HepG2 (cell line): ENCODE results near the gene TSGA10IP. TPM values are rescaled to one million over a fixed set of nuclear protein-coding genes. Genes with fewer than 3 reads are reported as not detected.

Experiments
- FOXK2 ChIP-seq: fragments of 450-650 bp; IDR thresholded peaks from 2 replicates; pipeline ENCODE4 v1.6.1; 2016
- HNRNPLL ChIP-seq: fragments of 200-400 bp; formaldehyde crosslinking; IDR thresholded peaks from 2 replicates; pipeline ENCODE4 v1.6.1; 2017; ENCODE audit warnings: mild to moderate bottlenecking, low read depth, low read length; ENCODE audit not compliant: poor library complexity, severe bottlenecking
- RAD21 ChIP-seq: fragments of 450-650 bp; formaldehyde crosslinking; IDR thresholded peaks from 2 replicates; pipeline ENCODE4 v1.5.0; 2020; ENCODE audit warnings: mild to moderate bottlenecking
- RCOR2 ChIP-seq: IDR thresholded peaks from 2 replicates; pipeline ENCODE4 v1.6.1; 2016; ENCODE audit warnings: missing biosample characterization, missing genetic modification reagents
- SCMH1 ChIP-seq: sonication (generic); formaldehyde crosslinking; IDR thresholded peaks from 2 replicates; pipeline ENCODE4 v1.9.0; 2021; ENCODE audit warnings: missing genetic modification reagents, mild to moderate bottlenecking, borderline replicate concordance
- ZFX ChIP-seq: sonication (generic); formaldehyde crosslinking; IDR thresholded peaks from 2 replicates; pipeline ENCODE4 v1.4.0; 2020; ENCODE audit warnings: mild to moderate bottlenecking, low read depth, missing genetic modification reagents, moderate library complexity
- ZFY ChIP-seq: sonication (generic); formaldehyde crosslinking; IDR thresholded peaks from 2 replicates; pipeline ENCODE4 v1.4.0; 2020; ENCODE audit warnings: missing genetic modification reagents
- ZNF543 ChIP-seq: sonication (generic); formaldehyde crosslinking; IDR thresholded peaks from 2 replicates; pipeline ENCODE4 v1.4.0; 2020; ENCODE audit warnings: mild to moderate bottlenecking, missing genetic modification reagents
- ZNF572 ChIP-seq: sonication (generic); formaldehyde crosslinking; IDR thresholded peaks from 2 replicates; pipeline ENCODE4 v1.5.1; 2020; ENCODE audit warnings: mild to moderate bottlenecking, missing genetic modification reagents
- ZNF607 ChIP-seq: sonication (generic); formaldehyde crosslinking; IDR thresholded peaks from 2 replicates; pipeline ENCODE4 v1.5.1; 2020; ENCODE audit warnings: missing genetic modification reagents, mild to moderate bottlenecking, borderline replicate concordance
- polyA plus RNA-seq, 8 experiments: library from polyadenylated mRNA; depleted of rRNA in 3 of 8; stranded (reverse) in 7 of 8; unstranded in 1 of 8; fragments of >200 nt; fragmentation: Illumina TruSeq in 4 of 8; extraction: Trizol in 4 of 8; gene quantifications; 2 replicates each; pipeline versions ENCODE4 v1.2.1 to v1.2.3, GENCODE V29; 2011 to 2016; ENCODE audit warnings: low read depth in 4 of 8, missing spikeins in 1 of 8, mixed read lengths in 1 of 8; ENCODE audit not compliant: insufficient read depth in 1 of 8
- total RNA-seq, 5 experiments: library from RNA; depleted of rRNA; stranded (reverse); fragments of >200 nt; fragmentation: Illumina TruSeq; extraction: Trizol; gene quantifications; 2 replicates each; pipeline ENCODE4 v1.2.3, GENCODE V29; 2016; ENCODE audit warnings: low read depth in 1 of 5
- TF ChIP-seq, protein P1 (sequence below): sonication (generic); formaldehyde crosslinking; IDR thresholded peaks from 2 replicates; pipeline ENCODE4 v1.5.1; 2020; ENCODE audit warnings: mild to moderate bottlenecking, missing genetic modification reagents
- TF ChIP-seq, protein P2 (sequence below): sonication (generic); formaldehyde crosslinking; IDR thresholded peaks from 2 replicates; pipeline ENCODE4 v1.8.1; 2023; ENCODE audit warnings: mild to moderate bottlenecking, moderate library complexity, missing genetic modification reagents
- TF ChIP-seq, protein P3 (sequence below): sonication (generic); formaldehyde crosslinking; IDR thresholded peaks from 2 replicates; pipeline ENCODE4 v1.4.0; 2020; ENCODE audit warnings: mild to moderate bottlenecking, missing genetic modification reagents, borderline replicate concordance
- TF ChIP-seq, protein P4 (sequence below): sonication (generic); formaldehyde crosslinking; IDR thresholded peaks from 2 replicates; pipeline ENCODE4 v1.4.0; 2020; ENCODE audit warnings: low read depth, missing genetic modification reagents

The TSGA10IP gene
- total and polyA plus RNA-seq, 2 of the 13 experiments (the other 11 are each of a cell fraction or from before 2014, with no cell fraction given) = not detected

DNA sequence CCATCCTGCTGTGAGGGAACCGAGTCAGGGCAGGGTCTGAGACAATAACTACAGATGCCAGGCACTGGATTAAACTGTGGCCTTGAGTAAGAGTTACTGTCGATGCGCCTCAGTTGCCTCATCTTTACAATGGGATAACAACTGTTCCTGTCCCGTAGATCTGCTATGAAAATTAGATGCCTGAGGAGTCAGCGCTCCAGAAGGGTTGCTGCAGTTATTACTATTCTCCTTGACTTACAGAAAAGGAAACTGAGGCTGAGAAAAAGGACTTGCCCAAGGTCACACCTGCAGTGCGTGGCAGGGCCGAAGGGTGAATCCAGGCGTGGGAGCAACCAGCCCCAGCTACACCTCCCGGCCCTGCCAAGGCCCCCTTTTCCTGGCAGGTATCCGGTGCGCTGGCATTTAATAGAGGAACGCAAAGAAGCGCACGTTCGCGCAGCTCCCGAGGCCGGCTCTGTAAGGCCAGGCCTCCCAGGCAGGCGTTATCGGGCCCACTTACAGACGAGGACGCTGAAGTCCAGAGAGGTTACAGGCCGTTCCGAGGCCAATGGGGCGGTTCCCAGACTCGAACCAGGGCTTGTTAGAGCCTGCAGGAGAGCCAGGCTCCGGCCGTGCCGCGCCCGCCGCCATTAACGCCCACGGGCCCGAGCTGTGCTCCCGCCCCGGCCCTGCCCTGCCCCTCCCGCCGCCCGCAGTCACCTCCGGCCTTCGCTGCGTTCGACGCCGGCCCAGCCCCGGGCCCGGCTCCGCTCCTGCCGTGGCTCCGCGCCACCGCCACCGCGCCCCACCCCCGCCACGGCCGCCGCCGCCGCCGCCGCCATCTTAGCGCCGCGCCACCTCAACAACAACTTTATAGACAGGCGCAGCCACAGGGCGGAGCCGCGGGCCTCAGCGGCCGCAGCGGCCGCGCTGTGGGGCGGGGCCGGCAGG lies 26.8 kb upstream of the TSGA10IP start, which contains the start of gene C11orf68 (continued):
- TF ChIP-seq, protein P1, sequence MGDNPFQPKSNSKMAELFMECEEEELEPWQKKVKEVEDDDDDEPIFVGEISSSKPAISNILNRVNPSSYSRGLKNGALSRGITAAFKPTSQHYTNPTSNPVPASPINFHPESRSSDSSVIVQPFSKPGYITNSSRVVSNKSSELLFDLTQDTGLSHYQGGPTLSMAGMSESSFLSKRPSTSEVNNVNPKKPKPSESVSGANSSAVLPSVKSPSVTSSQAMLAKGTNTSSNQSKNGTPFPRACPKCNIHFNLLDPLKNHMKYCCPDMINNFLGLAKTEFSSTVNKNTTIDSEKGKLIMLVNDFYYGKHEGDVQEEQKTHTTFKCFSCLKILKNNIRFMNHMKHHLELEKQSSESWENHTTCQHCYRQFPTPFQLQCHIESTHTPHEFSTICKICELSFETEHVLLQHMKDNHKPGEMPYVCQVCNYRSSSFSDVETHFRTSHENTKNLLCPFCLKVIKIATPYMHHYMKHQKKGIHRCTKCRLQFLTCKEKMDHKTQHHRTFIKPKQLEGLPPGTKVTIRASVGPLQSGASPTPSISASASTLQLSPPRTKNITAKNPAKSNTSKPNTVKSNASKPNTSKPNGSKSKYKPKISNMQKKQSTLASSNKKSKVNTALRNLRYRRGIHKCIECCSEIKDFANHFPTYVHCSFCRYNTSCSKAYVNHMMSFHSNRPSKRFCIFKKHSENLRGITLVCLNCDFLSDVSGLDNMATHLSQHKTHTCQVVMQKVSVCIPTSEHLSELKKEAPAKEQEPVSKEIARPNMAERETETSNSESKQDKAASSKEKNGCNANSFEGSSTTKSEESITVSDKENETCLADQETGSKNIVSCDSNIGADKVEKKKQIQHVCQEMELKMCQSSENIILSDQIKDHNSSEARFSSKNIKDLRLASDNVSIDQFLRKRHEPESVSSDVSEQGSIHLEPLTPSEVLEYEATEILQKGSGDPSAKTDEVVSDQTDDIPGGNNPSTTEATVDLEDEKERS (CRISPR knock-in tag) = no peak
- TF ChIP-seq RAD21 (CRISPR knock-in tag) (0 out of 2 replicates have a peak, but pooled peaks have one; percentile 15), ZFX (CRISPR knock-in tag) (peak; percentile 19), ZNF607 (CRISPR knock-in tag) (peak; percentile 71), ZFY (peak; percentile 38; the same call in 1 of the 2 replicates), SCMH1 (CRISPR knock-in tag) (no peak), FOXK2 (no peak), ZNF543 (CRISPR knock-in tag) (no peak), HNRNPLL (peak; percentile 33), RCOR2 (peak; percentile 57; the same call in 1 of the 2 replicates), ZNF572 (CRISPR knock-in tag) (peak; percentile 8; the same call in 1 of the 2 replicates)
- TF ChIP-seq, protein P2, sequence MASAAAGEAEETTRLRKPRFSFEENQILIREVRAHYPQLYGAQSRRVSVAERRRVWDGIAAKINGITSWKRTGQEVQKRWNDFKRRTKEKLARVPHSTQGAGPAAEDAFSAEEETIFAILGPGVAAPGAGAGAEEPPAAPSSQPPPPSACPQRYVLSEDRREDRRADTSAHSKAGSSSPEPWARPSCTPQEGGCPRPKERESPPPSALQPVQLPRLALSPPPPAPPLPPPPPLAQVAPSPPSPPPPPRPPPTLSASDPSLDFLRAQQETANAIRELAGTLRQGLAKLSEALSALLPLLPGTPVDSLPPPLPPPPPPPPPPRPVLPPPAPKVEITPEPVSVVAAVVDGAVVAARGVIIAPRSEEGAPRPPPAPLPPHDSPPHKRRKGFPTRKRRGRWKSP (CRISPR knock-in tag) = peak; percentile 68; the same call in 1 of the 2 replicates
- TF ChIP-seq, protein P3, sequence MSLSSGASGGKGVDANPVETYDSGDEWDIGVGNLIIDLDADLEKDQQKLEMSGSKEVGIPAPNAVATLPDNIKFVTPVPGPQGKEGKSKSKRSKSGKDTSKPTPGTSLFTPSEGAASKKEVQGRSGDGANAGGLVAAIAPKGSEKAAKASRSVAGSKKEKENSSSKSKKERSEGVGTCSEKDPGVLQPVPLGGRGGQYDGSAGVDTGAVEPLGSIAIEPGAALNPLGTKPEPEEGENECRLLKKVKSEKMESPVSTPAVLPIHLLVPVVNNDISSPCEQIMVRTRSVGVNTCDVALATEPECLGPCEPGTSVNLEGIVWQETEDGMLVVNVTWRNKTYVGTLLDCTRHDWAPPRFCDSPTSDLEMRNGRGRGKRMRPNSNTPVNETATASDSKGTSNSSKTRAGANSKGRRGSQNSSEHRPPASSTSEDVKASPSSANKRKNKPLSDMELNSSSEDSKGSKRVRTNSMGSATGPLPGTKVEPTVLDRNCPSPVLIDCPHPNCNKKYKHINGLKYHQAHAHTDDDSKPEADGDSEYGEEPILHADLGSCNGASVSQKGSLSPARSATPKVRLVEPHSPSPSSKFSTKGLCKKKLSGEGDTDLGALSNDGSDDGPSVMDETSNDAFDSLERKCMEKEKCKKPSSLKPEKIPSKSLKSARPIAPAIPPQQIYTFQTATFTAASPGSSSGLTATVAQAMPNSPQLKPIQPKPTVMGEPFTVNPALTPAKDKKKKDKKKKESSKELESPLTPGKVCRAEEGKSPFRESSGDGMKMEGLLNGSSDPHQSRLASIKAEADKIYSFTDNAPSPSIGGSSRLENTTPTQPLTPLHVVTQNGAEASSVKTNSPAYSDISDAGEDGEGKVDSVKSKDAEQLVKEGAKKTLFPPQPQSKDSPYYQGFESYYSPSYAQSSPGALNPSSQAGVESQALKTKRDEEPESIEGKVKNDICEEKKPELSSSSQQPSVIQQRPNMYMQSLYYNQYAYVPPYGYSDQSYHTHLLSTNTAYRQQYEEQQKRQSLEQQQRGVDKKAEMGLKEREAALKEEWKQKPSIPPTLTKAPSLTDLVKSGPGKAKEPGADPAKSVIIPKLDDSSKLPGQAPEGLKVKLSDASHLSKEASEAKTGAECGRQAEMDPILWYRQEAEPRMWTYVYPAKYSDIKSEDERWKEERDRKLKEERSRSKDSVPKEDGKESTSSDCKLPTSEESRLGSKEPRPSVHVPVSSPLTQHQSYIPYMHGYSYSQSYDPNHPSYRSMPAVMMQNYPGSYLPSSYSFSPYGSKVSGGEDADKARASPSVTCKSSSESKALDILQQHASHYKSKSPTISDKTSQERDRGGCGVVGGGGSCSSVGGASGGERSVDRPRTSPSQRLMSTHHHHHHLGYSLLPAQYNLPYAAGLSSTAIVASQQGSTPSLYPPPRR (CRISPR knock-in tag) = no peak
- TF ChIP-seq, protein P4, sequence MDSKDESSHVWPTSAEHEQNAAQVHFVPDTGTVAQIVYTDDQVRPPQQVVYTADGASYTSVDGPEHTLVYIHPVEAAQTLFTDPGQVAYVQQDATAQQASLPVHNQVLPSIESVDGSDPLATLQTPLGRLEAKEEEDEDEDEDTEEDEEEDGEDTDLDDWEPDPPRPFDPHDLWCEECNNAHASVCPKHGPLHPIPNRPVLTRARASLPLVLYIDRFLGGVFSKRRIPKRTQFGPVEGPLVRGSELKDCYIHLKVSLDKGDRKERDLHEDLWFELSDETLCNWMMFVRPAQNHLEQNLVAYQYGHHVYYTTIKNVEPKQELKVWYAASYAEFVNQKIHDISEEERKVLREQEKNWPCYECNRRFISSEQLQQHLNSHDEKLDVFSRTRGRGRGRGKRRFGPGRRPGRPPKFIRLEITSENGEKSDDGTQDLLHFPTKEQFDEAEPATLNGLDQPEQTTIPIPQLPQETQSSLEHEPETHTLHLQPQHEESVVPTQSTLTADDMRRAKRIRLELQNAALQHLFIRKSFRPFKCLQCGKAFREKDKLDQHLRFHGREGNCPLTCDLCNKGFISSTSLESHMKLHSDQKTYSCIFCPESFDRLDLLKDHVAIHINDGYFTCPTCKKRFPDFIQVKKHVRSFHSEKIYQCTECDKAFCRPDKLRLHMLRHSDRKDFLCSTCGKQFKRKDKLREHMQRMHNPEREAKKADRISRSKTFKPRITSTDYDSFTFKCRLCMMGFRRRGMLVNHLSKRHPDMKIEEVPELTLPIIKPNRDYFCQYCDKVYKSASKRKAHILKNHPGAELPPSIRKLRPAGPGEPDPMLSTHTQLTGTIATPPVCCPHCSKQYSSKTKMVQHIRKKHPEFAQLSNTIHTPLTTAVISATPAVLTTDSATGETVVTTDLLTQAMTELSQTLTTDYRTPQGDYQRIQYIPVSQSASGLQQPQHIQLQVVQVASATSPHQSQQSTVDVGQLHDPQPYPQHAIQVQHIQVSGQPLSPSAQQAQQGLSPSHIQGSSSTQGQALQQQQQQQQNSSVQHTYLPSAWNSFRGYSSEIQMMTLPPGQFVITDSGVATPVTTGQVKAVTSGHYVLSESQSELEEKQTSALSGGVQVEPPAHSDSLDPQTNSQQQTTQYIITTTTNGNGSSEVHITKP (CRISPR knock-in tag) = no peak
